Left lung (tissue), 10 donors: ENCODE data around the gene FBXO36. TPM values are rescaled to one million over a fixed set of nuclear protein-coding genes. Genes with fewer than 3 reads are reported as not detected.

Experiments used
- ATAC-seq: fragments of 200-7000 bp; cut with Tn5 transposase; one replicate; pipeline ENCODE4 v1.9.1; 2020; ENCODE audit warnings: moderate library complexity
- DNase-seq, 4 donors: peaks; one replicate each; pipeline ENCODE4 v3.0.0-alpha.2; 2013 to 2020
- H3K27ac ChIP-seq, 2 donors: fragments of 200-600 bp; sonication (generic) in 1 of 2; one replicate each; pipeline versions ENCODE4 v1.5.0 to v1.8.0; 2020 to 2021
- H3K27me3 ChIP-seq, 2 donors: fragments of 200-600 bp; sonication (generic) in 1 of 2; one replicate each; pipeline versions ENCODE4 v1.5.0 to v1.8.0; 2020 to 2021
- H3K36me3 ChIP-seq, 2 donors: fragments of 200-600 bp; sonication (generic) in 1 of 2; one replicate each; pipeline versions ENCODE4 v1.5.0 to v1.8.0; 2020 to 2021
- H3K4me1 ChIP-seq, 2 donors: fragments of 200-600 bp; one replicate each; pipeline ENCODE4 v1.8.0; 2021
- H3K4me3 ChIP-seq, 2 donors: fragments of 200-600 bp; sonication (generic) in 1 of 2; one replicate each; pipeline versions ENCODE4 v1.5.0 to v1.8.0; 2020 to 2021; ENCODE audit warnings: mild to moderate bottlenecking in 1 of 2
- H3K9me3 ChIP-seq, 2 donors: fragments of 200-600 bp; sonication (generic) in 1 of 2; one replicate each; pipeline versions ENCODE4 v1.5.0 to v1.8.0; 2020 to 2021
- CTCF ChIP-seq, 2 donors: fragments of 200-600 bp; sonication (generic) in 1 of 2; IDR thresholded peaks; one replicate each; pipeline versions ENCODE4 v1.5.0 to v1.8.0; 2021; ENCODE audit warnings: antibody characterized with exemption in 2 of 2
- intact Hi-C, 2 donors: fragments of 100-400 bp; cut with DNase I; formaldehyde crosslinking; loops; one replicate each; pipeline versions ENCODE4 v1.11.2 to v1.14.2; 2022
- polyA plus RNA-seq, 6 donors: library from polyadenylated mRNA; unstranded; fragments of 120-200 nt; gene quantifications; one replicate each; pipeline ENCODE4 v1.2.1, GENCODE V29; 2013; ENCODE audit not compliant: insufficient read length in 6 of 6
- total RNA-seq, 2 donors: library from RNA; stranded (reverse); fragmentation: NEBNext Ultra II Directional; extraction: Animal tissue kit (Norgen Biotek cat#: 25700); gene quantifications; one replicate each; pipeline ENCODE4 v1.2.1, GENCODE V29; 2021
- donor health status: DM: no; HTN: yes; CAD: no.
- donor health status: DM: no; HTN: no; CAD: no.

FBXO36 gene
- total and polyA plus RNA-seq, 8 donors = 2.0 to 5.9 (median 5.1) TPM

GRCh38 chr2:229943770-229944449 lies 21.6 kb downstream of the FBXO36 start:
- H3K9me3 ChIP-seq = no peaks in the 10 kb centered on the region
- H3K27ac ChIP-seq = no peak overlapping the region
- no peaks in the 10 kb centered on the region for H3K36me3 ChIP-seq
- H3K4me3 ChIP-seq = no peak overlapping the region
- intact Hi-C loops = no loop called here
- H3K4me1 ChIP-seq = no peaks in the 10 kb centered on the region
- no peak for ATAC-seq
- no peak for DNase-seq
- no peaks in the 10 kb centered on the region for H3K27me3 ChIP-seq
- TF ChIP-seq CTCF (IDR thresholded peaks at IDR 0.05) = no peak

GRCh38 chr2:229945975-229946374 lies 23.7 kb downstream of the FBXO36 start:
- DNase-seq = no peak
- ATAC-seq = no peak
- no peaks in the 10 kb centered on the region for H3K9me3 ChIP-seq
- TF ChIP-seq CTCF (IDR thresholded peaks at IDR 0.05) = no peak
- no peaks in the 10 kb centered on the region for H3K4me1 ChIP-seq
- H3K36me3 ChIP-seq = no peaks in the 10 kb centered on the region
- H3K27ac ChIP-seq = no peak overlapping the region
- no peaks in the 10 kb centered on the region for H3K27me3 ChIP-seq
- H3K4me3 ChIP-seq = no peak overlapping the region
- intact Hi-C loops = no loop called here

GRCh38 chr2:229947544-229947943 lies 25.2 kb downstream of the FBXO36 start:
- no peaks in the 10 kb centered on the region for H3K9me3 ChIP-seq
- ATAC-seq = no peak

GRCh38 chr2:229952256-229952835 lies 30.0 kb downstream of the FBXO36 start:
- Histone ChIP-seq H3K36me3 (no peaks in the 10 kb centered on the region), H3K9me3 (no peaks in the 10 kb centered on the region), H3K4me1 (no peaks in the 10 kb centered on the region), H3K27me3 (no peaks in the 10 kb centered on the region), H3K4me3 (no peak overlapping the region), H3K27ac (no peak overlapping the region)
- TF ChIP-seq CTCF (IDR thresholded peaks at IDR 0.05) = no peak
- intact Hi-C loops = no loop called here
- DNase-seq (peak in 1 of 4 donors; percentile 13), ATAC-seq (no peak)

More at GRCh38 chr2:229947544-229947943, 25.2 kb downstream of the FBXO36 start:
- intact Hi-C loops = no loop called here
- TF ChIP-seq CTCF (IDR thresholded peaks at IDR 0.05) = no peak
- Histone ChIP-seq H3K4me1 (no peaks in the 10 kb centered on the region), H3K27me3 (no peaks in the 10 kb centered on the region), H3K27ac (no peak overlapping the region), H3K36me3 (no peaks in the 10 kb centered on the region), H3K4me3 (no peak overlapping the region)
- DNase-seq = no peak

GRCh38 chr2:229955663-229956062 lies 33.4 kb downstream of the FBXO36 start:
- no peak for DNase-seq
- Histone ChIP-seq H3K9me3 (no peaks in the 10 kb centered on the region), H3K36me3 (no peaks in the 10 kb centered on the region), H3K4me3 (no peak overlapping the region), H3K4me1 (no peaks in the 10 kb centered on the region), H3K27me3 (no peaks in the 10 kb centered on the region), H3K27ac (no peak overlapping the region)
- TF ChIP-seq CTCF (IDR thresholded peaks at IDR 0.05) = no peak
- intact Hi-C loops = no loop called here
- ATAC-seq = no peak
